OCI-LY1 (cell line): ENCODE measurements around the gene PDE5A.

Source experiments
- EZH2 ChIP-seq: fragments of 200-600 bp; sonication (generic), shearing (Covaris generic); IDR thresholded peaks from 2 replicates; pipeline ENCODE4 v1.8.0; 2017; ENCODE audit warnings: borderline replicate concordance, mixed run types, mild to moderate bottlenecking, antibody characterized with exemption, low read length, moderate library complexity, mixed read lengths
- TF ChIP-seq, protein P1 (sequence below): fragments of 200-600 bp; sonication (generic), shearing (Covaris generic); IDR thresholded peaks from 2 replicates; pipeline ENCODE4 v1.5.1; 2017; ENCODE audit warnings: mild to moderate bottlenecking, antibody characterized with exemption, low read length, moderate library complexity, mixed read lengths

DNA sequence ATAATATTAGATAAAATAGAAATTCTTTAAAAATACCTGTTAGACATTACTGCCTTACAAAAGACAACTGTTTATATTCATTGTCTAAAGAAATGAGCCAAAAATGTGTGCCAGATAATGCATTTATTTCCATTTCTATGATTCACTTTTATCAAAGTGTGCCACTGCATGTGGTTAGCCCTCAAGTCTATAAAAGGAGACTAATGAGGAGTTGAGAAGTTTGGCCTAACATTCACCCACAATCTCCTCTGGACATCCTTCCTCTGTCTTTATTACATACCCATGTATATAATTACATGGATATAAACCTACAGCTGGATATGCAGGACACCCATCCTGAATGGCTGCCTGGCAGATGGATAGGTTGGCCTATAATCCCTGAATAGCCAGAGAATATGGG is 42.6 kb upstream of the PDE5A start:
- TF ChIP-seq, protein P1, sequence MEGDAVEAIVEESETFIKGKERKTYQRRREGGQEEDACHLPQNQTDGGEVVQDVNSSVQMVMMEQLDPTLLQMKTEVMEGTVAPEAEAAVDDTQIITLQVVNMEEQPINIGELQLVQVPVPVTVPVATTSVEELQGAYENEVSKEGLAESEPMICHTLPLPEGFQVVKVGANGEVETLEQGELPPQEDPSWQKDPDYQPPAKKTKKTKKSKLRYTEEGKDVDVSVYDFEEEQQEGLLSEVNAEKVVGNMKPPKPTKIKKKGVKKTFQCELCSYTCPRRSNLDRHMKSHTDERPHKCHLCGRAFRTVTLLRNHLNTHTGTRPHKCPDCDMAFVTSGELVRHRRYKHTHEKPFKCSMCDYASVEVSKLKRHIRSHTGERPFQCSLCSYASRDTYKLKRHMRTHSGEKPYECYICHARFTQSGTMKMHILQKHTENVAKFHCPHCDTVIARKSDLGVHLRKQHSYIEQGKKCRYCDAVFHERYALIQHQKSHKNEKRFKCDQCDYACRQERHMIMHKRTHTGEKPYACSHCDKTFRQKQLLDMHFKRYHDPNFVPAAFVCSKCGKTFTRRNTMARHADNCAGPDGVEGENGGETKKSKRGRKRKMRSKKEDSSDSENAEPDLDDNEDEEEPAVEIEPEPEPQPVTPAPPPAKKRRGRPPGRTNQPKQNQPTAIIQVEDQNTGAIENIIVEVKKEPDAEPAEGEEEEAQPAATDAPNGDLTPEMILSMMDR = no peak
- no peak for TF ChIP-seq EZH2
